Measurements from ENCODE around the gene TTC7B.

The TTC7B gene

GRCh38 chr14:90599748-90600507, 216.3 kb downstream of the TTC7B start:
- DNase-seq (ENCODE audit: low spot score), result no peak

- DNase-seq (ENCODE audit: low spot score), result no peak
Observed at GRCh38 chr14:90599339-90599738, 216.9 kb downstream of the TTC7B start.

- no peak for DNase-seq (ENCODE audit: low spot score)
Observed at GRCh38 chr14:90597961-90598360, 218.3 kb downstream of the TTC7B start.

- DNase-seq (ENCODE audit: low spot score), result no peak
Observed at GRCh38 chr14:90596733-90597132, 219.5 kb downstream of the TTC7B start.

- no peak for DNase-seq (ENCODE audit: low spot score)
Observed at GRCh38 chr14:90593254-90594040, 222.8 kb downstream of the TTC7B start.

GRCh38 chr14:90592655-90593054, 223.6 kb downstream of the TTC7B start:
- no peak for DNase-seq (ENCODE audit: low spot score)

- no peak for DNase-seq (ENCODE audit: low spot score)
Observed at GRCh38 chr14:90587918-90588317, 228.3 kb downstream of the TTC7B start.

GRCh38 chr14:90587252-90587910, 228.8 kb downstream of the TTC7B start:
- DNase-seq (ENCODE audit: low spot score), result no peak

- DNase-seq (ENCODE audit: low spot score), result no peak
Observed at GRCh38 chr14:90585106-90585505, 231.1 kb downstream of the TTC7B start.

GRCh38 chr14:90583916-90584605, 232.2 kb downstream of the TTC7B start:
- DNase-seq (ENCODE audit: low spot score), result no peak

- DNase-seq (ENCODE audit: low spot score), result no peak
Observed at GRCh38 chr14:90583427-90583826, 232.8 kb downstream of the TTC7B start.

GRCh38 chr14:90582166-90582565, 234.1 kb downstream of the TTC7B start:
- no peak for DNase-seq (ENCODE audit: low spot score)

- DNase-seq (ENCODE audit: low spot score), result no peak
Observed at GRCh38 chr14:90581745-90582144, 234.5 kb downstream of the TTC7B start.

- no peak for DNase-seq (ENCODE audit: low spot score)
Observed at GRCh38 chr14:90580377-90581335, 235.6 kb downstream of the TTC7B start.

- no peak for DNase-seq (ENCODE audit: low spot score)
Observed at GRCh38 chr14:90579816-90580215, 236.4 kb downstream of the TTC7B start.

GRCh38 chr14:90579088-90579487, 237.1 kb downstream of the TTC7B start:
- DNase-seq (ENCODE audit: low spot score), result no peak

GRCh38 chr14:90578283-90578985, 237.8 kb downstream of the TTC7B start:
- DNase-seq (ENCODE audit: low spot score), result no peak

GRCh38 chr14:90577661-90578282, 238.5 kb downstream of the TTC7B start:
- DNase-seq (ENCODE audit: low spot score), result no peak

- DNase-seq (ENCODE audit: low spot score), result no peak
Observed at GRCh38 chr14:90576981-90577660, 239.1 kb downstream of the TTC7B start.
